H9 (cell line): ENCODE measurements around the gene PASK. TPM values are rescaled to one million over a fixed set of nuclear protein-coding genes. Genes with fewer than 3 reads are reported as not detected.

Source experiments
- DNase-seq: peaks from one replicate; pipeline ENCODE4 v3.0.0-alpha.2; 2017
- H2AFZ ChIP-seq: one replicate; pipeline ENCODE4 v1.6.1; 2013; ENCODE audit warnings: mild to moderate bottlenecking, low read length, control low read depth, moderate library complexity
- H2AK5ac ChIP-seq: 2 replicates; pipeline ENCODE4 v1.6.1; 2013; ENCODE audit warnings: low read length, control low read depth, mixed read lengths; ENCODE audit not compliant: insufficient read length
- H2BK120ac ChIP-seq: one replicate; pipeline ENCODE4 v1.6.1; 2013; ENCODE audit warnings: low read depth, mild to moderate bottlenecking, low read length, control low read depth, inconsistent platforms; ENCODE audit not compliant: poor library complexity, severe bottlenecking
- H2BK12ac ChIP-seq: 2 replicates; pipeline ENCODE4 v1.6.1; 2013; ENCODE audit warnings: low read length, control low read depth, mixed read lengths, low read depth; ENCODE audit not compliant: insufficient read length
- H2BK15ac ChIP-seq: 2 replicates; pipeline ENCODE4 v1.6.1; 2013; ENCODE audit warnings: low read depth, low read length, control low read depth
- H2BK20ac ChIP-seq: one replicate; pipeline ENCODE4 v1.6.1; 2013; ENCODE audit warnings: low read depth, mild to moderate bottlenecking, low read length, control low read depth, inconsistent platforms; ENCODE audit not compliant: poor library complexity, severe bottlenecking
- H2BK5ac ChIP-seq: 2 replicates; pipeline ENCODE4 v1.6.1; 2013; ENCODE audit warnings: low read length, control low read depth, mixed read lengths; ENCODE audit not compliant: insufficient read length
- H3K14ac ChIP-seq: 2 replicates; pipeline ENCODE4 v1.6.1; 2013; ENCODE audit warnings: low read length, control low read depth; ENCODE audit not compliant: insufficient read depth
- H3K18ac ChIP-seq: 2 replicates; pipeline ENCODE4 v1.6.1; 2013; ENCODE audit warnings: low read depth, mild to moderate bottlenecking, mixed read lengths, low read length, control low read depth; ENCODE audit not compliant: insufficient read length
- H3K23ac ChIP-seq: 2 replicates; pipeline ENCODE4 v1.6.1; 2013; ENCODE audit warnings: low read length, control low read depth, mixed read lengths, low read depth; ENCODE audit not compliant: insufficient read length
- H3K23me2 ChIP-seq: 2 replicates; pipeline ENCODE4 v1.6.1; 2013; ENCODE audit warnings: low read depth, mild to moderate bottlenecking, mixed read lengths, low read length, control low read depth; ENCODE audit not compliant: insufficient read length, poor library complexity, severe bottlenecking
- H3K27ac ChIP-seq: 2 replicates; pipeline ENCODE4 v1.5.1; 2013; ENCODE audit warnings: low read length, control low read depth, mixed read lengths, low read depth; ENCODE audit not compliant: insufficient read length
- H3K27me3 ChIP-seq: 2 replicates; pipeline ENCODE4 v1.6.1; 2013; ENCODE audit warnings: low read length, control low read depth, inconsistent platforms; ENCODE audit not compliant: insufficient read depth
- H3K4ac ChIP-seq: 2 replicates; pipeline ENCODE4 v1.6.1; 2013; ENCODE audit warnings: low read depth, mild to moderate bottlenecking, control low read depth, inconsistent platforms, low read length, moderate library complexity
- H3K4me1 ChIP-seq: 2 replicates; pipeline ENCODE4 v1.6.1; 2013; ENCODE audit warnings: low read length, control low read depth, inconsistent platforms; ENCODE audit not compliant: insufficient read depth
- H3K4me2 ChIP-seq: 2 replicates; pipeline ENCODE4 v1.6.1; 2013; ENCODE audit warnings: low read length, control low read depth, mixed read lengths; ENCODE audit not compliant: insufficient read length, insufficient read depth
- H3K56ac ChIP-seq: 2 replicates; pipeline ENCODE4 v1.6.1; 2013; ENCODE audit warnings: low read depth, mild to moderate bottlenecking, mixed read lengths, low read length, control low read depth; ENCODE audit not compliant: insufficient read length
- H3K79me1 ChIP-seq: 2 replicates; pipeline ENCODE4 v1.6.1; 2013; ENCODE audit warnings: low read depth, mild to moderate bottlenecking, moderate library complexity, low read length, control low read depth, inconsistent platforms; ENCODE audit not compliant: insufficient read depth, poor library complexity, severe bottlenecking
- H3K79me2 ChIP-seq: 2 replicates; pipeline ENCODE4 v1.6.1; 2013; ENCODE audit warnings: low read length, control low read depth, inconsistent platforms; ENCODE audit not compliant: insufficient read depth
- H3K9ac ChIP-seq: 2 replicates; pipeline ENCODE4 v1.6.1; 2013; ENCODE audit warnings: low read length, control low read depth, mixed read lengths; ENCODE audit not compliant: insufficient read length; ENCODE audit errors: extremely low read depth
- H3K9me3 ChIP-seq: one replicate; pipeline ENCODE4 v1.6.1; 2013; ENCODE audit warnings: low read depth, low read length, inconsistent platforms; ENCODE audit not compliant: control insufficient read depth
- H3T11ph ChIP-seq: one replicate; pipeline ENCODE4 v1.6.1; 2013; ENCODE audit warnings: mild to moderate bottlenecking, low read length, control low read depth, inconsistent platforms
- H4K20me1 ChIP-seq: one replicate; pipeline ENCODE4 v1.6.1; 2013; ENCODE audit not compliant: control insufficient read depth, insufficient read length, insufficient read depth
- H4K5ac ChIP-seq: 2 replicates; pipeline ENCODE4 v1.6.1; 2013; ENCODE audit warnings: low read depth, mild to moderate bottlenecking, mixed read lengths, low read length, control low read depth; ENCODE audit not compliant: insufficient read length
- H4K8ac ChIP-seq: replicated peaks from 2 replicates; pipeline ENCODE4 v1.6.1; 2013; ENCODE audit warnings: low read length, control low read depth, mixed read lengths, low read depth; ENCODE audit not compliant: insufficient read length
- H4K91ac ChIP-seq: 2 replicates; pipeline ENCODE4 v1.6.1; 2013; ENCODE audit warnings: low read depth, mild to moderate bottlenecking, moderate library complexity, mixed read lengths, low read length, control low read depth; ENCODE audit not compliant: insufficient read length
- H3K27ac Mint-ChIP-seq, 3 experiments: 2 replicates in 2 of 3; 3 replicates in 1 of 3; pipeline ENCODE4 v1.8.0; 2020 to 2021; ENCODE audit warnings: mixed read lengths in 3 of 3, mild to moderate bottlenecking in 1 of 3, moderate library complexity in 1 of 3
- H3K27me3 Mint-ChIP-seq: 2 replicates; pipeline ENCODE4 v1.8.0; 2021; ENCODE audit warnings: low read depth, mild to moderate bottlenecking, moderate library complexity, mixed read lengths
- H3K36me3 Mint-ChIP-seq, 3 experiments: 2 replicates in 2 of 3; 3 replicates in 1 of 3; pipeline ENCODE4 v1.8.0; 2020 to 2021; ENCODE audit warnings: low read depth in 3 of 3, mixed read lengths in 3 of 3; ENCODE audit not compliant: insufficient read depth in 1 of 3
- H3K4me1 Mint-ChIP-seq, 2 experiments: 2 replicates each; pipeline ENCODE4 v1.8.0; 2020; ENCODE audit warnings: mixed read lengths in 2 of 2
- H3K4me3 Mint-ChIP-seq, 2 experiments: 2 replicates in 1 of 2; 3 replicates in 1 of 2; pipeline ENCODE4 v1.8.0; 2020 to 2021; ENCODE audit warnings: mild to moderate bottlenecking in 2 of 2, mixed read lengths in 2 of 2, moderate library complexity in 1 of 2
- H3K9me3 Mint-ChIP-seq, 2 experiments: 2 replicates in 1 of 2; 3 replicates in 1 of 2; pipeline ENCODE4 v1.8.0; 2020; ENCODE audit warnings: mild to moderate bottlenecking in 2 of 2, mixed read lengths in 2 of 2, moderate library complexity in 1 of 2
- WGBS: extraction: QIAGEN DNeasy Blood & Tissue Kit; methylation state at CpG from one replicate; pipeline ENCODE4 v1.1.7; 2013; ENCODE audit warnings: missing lambda C conversion rate, low lambda C conversion rate, mixed read lengths; ENCODE audit not compliant: insufficient read length; ENCODE audit errors: extremely low coverage; 5-methylcytosine and 5-hydroxymethylcytosine counted together
- total RNA-seq: library from RNA; stranded (reverse); gene quantifications from 2 replicates; pipeline ENCODE4 v1.2.1, GENCODE V29; 2021
- TF ChIP-seq, protein P1 (sequence below): fragments of 200-600 bp; sonication (generic); conservative IDR thresholded peaks from 3 replicates; pipeline ENCODE4 v1.8.0; 2021; ENCODE audit warnings: antibody characterized with exemption, mild to moderate bottlenecking

The PASK gene
- total RNA-seq, 1 experiment from 2014 or later, result 68.0 TPM

GRCh38 chr2:241070811-241071676 lies 78.2 kb downstream of the PASK start:
- Histone ChIP-seq H4K5ac (no peak overlapping the region), H3K79me2 (no peaks in the 10 kb centered on the region), H4K20me1 (no peaks in the 10 kb centered on the region), H3K4me2 (no peak overlapping the region), H3K79me1 (no peaks in the 10 kb centered on the region), H4K8ac (no peak overlapping the region), H3K23me2 (no peaks in the 10 kb centered on the region), H2AFZ (no peak overlapping the region), H3K27ac (no peak overlapping the region), H3K4me1 (no peaks in the 10 kb centered on the region), H2BK5ac (no peak overlapping the region), H3K9me3 (no peaks in the 10 kb centered on the region), H3K18ac (no peak overlapping the region), H3K9ac (no peak overlapping the region), H2BK20ac (no peak overlapping the region), H2BK120ac (no peak overlapping the region), H3K27me3 (no peaks in the 10 kb centered on the region), H2AK5ac (no peak overlapping the region), H3K4ac (no peak overlapping the region), H3K14ac (no peak overlapping the region; the same call in 1 of the 2 replicates), H4K91ac (no peak overlapping the region), H3T11ph (no peak overlapping the region), H2BK12ac (no peak overlapping the region), H2BK15ac (no peak overlapping the region), H3K23ac (no peak overlapping the region), H3K56ac (no peak overlapping the region)
- DNase-seq, result no peak
- TF ChIP-seq, protein P1, sequence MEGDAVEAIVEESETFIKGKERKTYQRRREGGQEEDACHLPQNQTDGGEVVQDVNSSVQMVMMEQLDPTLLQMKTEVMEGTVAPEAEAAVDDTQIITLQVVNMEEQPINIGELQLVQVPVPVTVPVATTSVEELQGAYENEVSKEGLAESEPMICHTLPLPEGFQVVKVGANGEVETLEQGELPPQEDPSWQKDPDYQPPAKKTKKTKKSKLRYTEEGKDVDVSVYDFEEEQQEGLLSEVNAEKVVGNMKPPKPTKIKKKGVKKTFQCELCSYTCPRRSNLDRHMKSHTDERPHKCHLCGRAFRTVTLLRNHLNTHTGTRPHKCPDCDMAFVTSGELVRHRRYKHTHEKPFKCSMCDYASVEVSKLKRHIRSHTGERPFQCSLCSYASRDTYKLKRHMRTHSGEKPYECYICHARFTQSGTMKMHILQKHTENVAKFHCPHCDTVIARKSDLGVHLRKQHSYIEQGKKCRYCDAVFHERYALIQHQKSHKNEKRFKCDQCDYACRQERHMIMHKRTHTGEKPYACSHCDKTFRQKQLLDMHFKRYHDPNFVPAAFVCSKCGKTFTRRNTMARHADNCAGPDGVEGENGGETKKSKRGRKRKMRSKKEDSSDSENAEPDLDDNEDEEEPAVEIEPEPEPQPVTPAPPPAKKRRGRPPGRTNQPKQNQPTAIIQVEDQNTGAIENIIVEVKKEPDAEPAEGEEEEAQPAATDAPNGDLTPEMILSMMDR, result no peak
- H3K36me3 Mint-ChIP-seq, result peaks cover 0 to 2% (median 0%) of the 10 kb centered on the region in 3 experiments; a peak in 1 of 7 replicates
- WGBS, result no CpG with 5 or more reads among the region's 31 CpGs
- H3K27ac Mint-ChIP-seq, result no peak overlapping the region; a peak in 1 of 7 replicates
- H3K9me3 Mint-ChIP-seq, result no peaks in the 10 kb centered on the region
- H3K4me3 Mint-ChIP-seq, result no peak overlapping the region
- H3K4me1 Mint-ChIP-seq, result peaks cover 2 to 5% of the 10 kb centered on the region in 2 experiments; a peak in 3 of 4 replicates
- no peaks in the 10 kb centered on the region; the same call in 1 of the 2 replicates for H3K27me3 Mint-ChIP-seq
